ENCODE data around the gene RPL38.

Gene RPL38

GRCh38 chr17:74205274-74205673, 1.8 kb downstream of the RPL38 start:
- Histone ChIP-seq H3K27me3 (ENCODE audit: insufficient read depth, low read depth, severe bottlenecking) (no peaks in the 10 kb centered on the region), H3K4me3 (ENCODE audit: low read depth, low read length) (no peak overlapping the region), H3K27ac (no peak overlapping the region; the same call in 1 of the 2 replicates), H3K36me3 (peaks cover 64% of the 10 kb centered on the region), H3K9me3 (ENCODE audit: severe bottlenecking) (no peaks in the 10 kb centered on the region)
- TF ChIP-seq CTCF (IDR thresholded peaks at IDR 0.05; ENCODE audit: low read depth, low read length) = no peak
- DNase-seq = no peak

- H3K9me3 ChIP-seq (ENCODE audit: severe bottlenecking) = no peaks in the 10 kb centered on the region
- TF ChIP-seq CTCF (IDR thresholded peaks at IDR 0.05; ENCODE audit: low read depth, low read length) = no peak
- no peaks in the 10 kb centered on the region for H3K27me3 ChIP-seq (ENCODE audit: insufficient read depth, low read depth, severe bottlenecking)
- DNase-seq = no peak
- H3K4me3 ChIP-seq (ENCODE audit: low read depth, low read length) = no peak overlapping the region
- H3K36me3 ChIP-seq = peaks cover 75% of the 10 kb centered on the region
- no peak overlapping the region for H3K27ac ChIP-seq
These were observed 2.9 kb downstream of the RPL38 start for GRCh38 chr17:74206332-74206818.

- H3K36me3 ChIP-seq = peaks cover 64% of the 10 kb centered on the region
- no peaks in the 10 kb centered on the region for H3K27me3 ChIP-seq (ENCODE audit: insufficient read depth, low read depth, severe bottlenecking)
These were observed 7.0 kb downstream of the RPL38 start for GRCh38 chr17:74210191-74211140.

GRCh38 chr17:74211141-74211911, 7.8 kb downstream of the RPL38 start:
- no peaks in the 10 kb centered on the region for H3K9me3 ChIP-seq (ENCODE audit: severe bottlenecking)
- H3K36me3 ChIP-seq = peaks cover 62% of the 10 kb centered on the region
- no peak for TF ChIP-seq CTCF (IDR thresholded peaks at IDR 0.05; ENCODE audit: low read depth, low read length)
- H3K4me3 ChIP-seq (ENCODE audit: low read depth, low read length) = no peak overlapping the region
- no peak for DNase-seq
- H3K27ac ChIP-seq = peak overlapping the region; percentile 75
- no peaks in the 10 kb centered on the region for H3K27me3 ChIP-seq (ENCODE audit: insufficient read depth, low read depth, severe bottlenecking)

More at GRCh38 chr17:74210191-74211140, 7.0 kb downstream of the RPL38 start:
- H3K4me3 ChIP-seq (ENCODE audit: low read depth, low read length) = no peak overlapping the region
- peak overlapping the region; percentile 75 for H3K27ac ChIP-seq
- TF ChIP-seq CTCF (IDR thresholded peaks at IDR 0.05; ENCODE audit: low read depth, low read length) = peak; percentile 98
- H3K9me3 ChIP-seq (ENCODE audit: severe bottlenecking) = no peaks in the 10 kb centered on the region
- DNase-seq = peak; percentile 93

- H3K4me3 ChIP-seq (ENCODE audit: low read depth, low read length) = no peak overlapping the region
These were observed 8.4 kb downstream of the RPL38 start for GRCh38 chr17:74211912-74212208.

More at GRCh38 chr17:74211912-74212208, 8.4 kb downstream of the RPL38 start:
- Histone ChIP-seq H3K27ac (peak overlapping the region; percentile 75), H3K36me3 (peaks cover 63% of the 10 kb centered on the region), H3K27me3 (ENCODE audit: insufficient read depth, low read depth, severe bottlenecking) (no peaks in the 10 kb centered on the region), H3K9me3 (ENCODE audit: severe bottlenecking) (no peaks in the 10 kb centered on the region)
- no peak for DNase-seq
- no peak for TF ChIP-seq CTCF (IDR thresholded peaks at IDR 0.05; ENCODE audit: low read depth, low read length)
